HepG2 (cell line): ENCODE measurements around the gene SPAG9. TPM values are rescaled to one million over a fixed set of nuclear protein-coding genes. Genes with fewer than 3 reads are reported as not detected.
A peak's percentile ranks its signal among the peaks of the same experiment; 100 is the strongest.

Experiments used
- ATAC-seq: fragments of 200-7000 bp; cut with Tn5 transposase; 3 replicates; pipeline ENCODE4 v1.9.1; 2020; ENCODE audit warnings: mild to moderate bottlenecking, moderate library complexity
- BruUV-seq: library from RNA; stranded (reverse); fragments of 400-500 nt; replicated peaks from 2 replicates; lab custom pipeline; 2021; lab: Mats Ljungman, UMichigan
- CTCF ChIA-PET: fragments of 300-600 bp; formaldehyde crosslinking; extraction: SDS; loops from one replicate; lab custom pipeline; 2021; ENCODE audit warnings: low total read pairs, inconsistent platforms, low intra/inter-chr PET ratio; lab: Yijun Ruan, JAX
- POLR2A ChIA-PET: fragments of 350-600 bp; sonication (Branson Sonifier 250); formaldehyde crosslinking; loops from one replicate; lab custom pipeline; 2020; ENCODE audit warnings: antibody characterized with exemption, inconsistent platforms; lab: Yijun Ruan, JAX
- DNase-seq: peaks from one replicate; pipeline ENCODE4 v3.0.0-alpha.2; 2015; ENCODE audit warnings: low spot score
- FAIRE-seq: peaks from 3 replicates; lab custom pipeline; 2011; peaks lifted over from hg19 to GRCh38; lab: Jason Lieb, UNC
- H2AFZ ChIP-seq: one replicate; pipeline ENCODE4 v1.6.1; 2011; ENCODE audit warnings: low read length, inconsistent platforms
- H3K27ac ChIP-seq: fragments of 300-600 bp; 3 replicates; pipeline ENCODE4 v1.8.0; 2011; ENCODE audit warnings: mixed run types, mild to moderate bottlenecking, mixed read lengths, low read length, inconsistent platforms; ENCODE audit not compliant: insufficient read depth; ENCODE audit errors: extremely low read length
- H3K27me3 ChIP-seq, 2 experiments: fragments of 200-600 bp in 1 of 2; 2 replicates in 1 of 2; 3 replicates in 1 of 2; pipeline versions ENCODE4 v1.6.0 to v1.8.0; 2011; ENCODE audit warnings: low read length in 2 of 2, mild to moderate bottlenecking in 2 of 2, moderate library complexity in 2 of 2, inconsistent platforms in 1 of 2; ENCODE audit not compliant: insufficient read depth in 2 of 2, control insufficient read depth in 1 of 2
- H3K36me3 ChIP-seq, 2 experiments: fragments of 200-600 bp in 1 of 2; replicated peaks in 1 of 2; 2 replicates in 1 of 2; 3 replicates in 1 of 2; pipeline versions ENCODE4 v1.5.1 to v1.8.0; 2011; ENCODE audit warnings: low read length in 2 of 2, inconsistent platforms in 1 of 2; ENCODE audit not compliant: insufficient read depth in 2 of 2, control insufficient read depth in 1 of 2
- H3K4me1 ChIP-seq: 2 replicates; pipeline ENCODE4 v1.5.1; 2012; ENCODE audit warnings: low read length, inconsistent platforms; ENCODE audit not compliant: insufficient read depth
- H3K4me2 ChIP-seq: 2 replicates; pipeline ENCODE4 v1.6.0; 2011; ENCODE audit warnings: low read depth, low read length, inconsistent platforms
- H3K4me3 ChIP-seq, 3 experiments: fragments of 200-600 bp in 1 of 3; sonication (generic), shearing (Covaris generic) in 1 of 3; replicated peaks in 1 of 3; 2 replicates each; pipeline ENCODE4 v1.5.1; 2011 to 2016; ENCODE audit warnings: low read length in 3 of 3, inconsistent platforms in 2 of 3, low read depth in 2 of 3, mild to moderate bottlenecking in 2 of 3, control low read depth in 1 of 3, mixed read lengths in 1 of 3; ENCODE audit not compliant: insufficient read depth in 1 of 3
- H3K79me2 ChIP-seq: one replicate; pipeline ENCODE4 v1.6.1; 2011; ENCODE audit warnings: low read length, inconsistent platforms; ENCODE audit not compliant: insufficient read depth
- H3K9ac ChIP-seq: 2 replicates; pipeline ENCODE4 v1.6.0; 2011; ENCODE audit warnings: mild to moderate bottlenecking, low read depth, low read length, inconsistent platforms; ENCODE audit not compliant: insufficient read depth
- H3K9me3 ChIP-seq: 2 replicates; pipeline ENCODE4 v1.5.1; 2012; ENCODE audit warnings: mild to moderate bottlenecking, low read length
- H4K20me1 ChIP-seq: 2 replicates; pipeline ENCODE4 v1.6.0; 2011; ENCODE audit warnings: inconsistent platforms, mild to moderate bottlenecking, low read length, moderate library complexity; ENCODE audit not compliant: insufficient read depth
- CCAR2 ChIP-seq: fragments of 200-400 bp; formaldehyde crosslinking; optimal IDR thresholded peaks from 2 replicates; pipeline ENCODE3; 2018; ENCODE audit warnings: low read depth, mild to moderate bottlenecking, low read length, moderate library complexity
- FOXK1 ChIP-seq: sonication (generic); formaldehyde crosslinking; IDR thresholded peaks from 2 replicates; pipeline ENCODE4 v1.4.0; 2020; ENCODE audit warnings: low read depth, missing genetic modification reagents, borderline replicate concordance
- GATAD1 ChIP-seq: IDR thresholded peaks from 2 replicates; pipeline ENCODE4 v1.6.1; 2016; ENCODE audit warnings: missing genetic modification reagents, missing compliant biosample characterization
- HIVEP1 ChIP-seq: sonication (generic); formaldehyde crosslinking; IDR thresholded peaks from 2 replicates; pipeline ENCODE4 v1.4.0; 2020; ENCODE audit warnings: mild to moderate bottlenecking, missing genetic modification reagents
- HNRNPH1 ChIP-seq: fragments of 200-400 bp; formaldehyde crosslinking; optimal IDR thresholded peaks from 2 replicates; pipeline ENCODE3; 2017; ENCODE audit warnings: mild to moderate bottlenecking, low read depth, low read length
- KAT8 ChIP-seq: IDR thresholded peaks from 2 replicates; pipeline ENCODE4 v1.6.1; 2016; ENCODE audit warnings: missing genetic modification reagents, missing compliant biosample characterization
- KLF15 ChIP-seq: sonication (generic); formaldehyde crosslinking; IDR thresholded peaks from 2 replicates; pipeline ENCODE4 v1.8.1; 2023; ENCODE audit warnings: borderline replicate concordance, mild to moderate bottlenecking, inconsistent platforms, missing genetic modification reagents, mixed read lengths
- MIER3 ChIP-seq: IDR thresholded peaks from 2 replicates; pipeline ENCODE4 v1.6.1; 2016; ENCODE audit warnings: missing compliant biosample characterization, borderline replicate concordance
- PHF8 ChIP-seq: sonication (generic); formaldehyde crosslinking; IDR thresholded peaks from 2 replicates; pipeline ENCODE4 v1.5.0; 2020; ENCODE audit warnings: missing genetic modification reagents
- RFXANK ChIP-seq: IDR thresholded peaks from 2 replicates; pipeline ENCODE4 v1.6.1; 2016
- SATB2 ChIP-seq: sonication (generic); formaldehyde crosslinking; IDR thresholded peaks from 2 replicates; pipeline ENCODE4 v1.5.0; 2020; ENCODE audit warnings: missing genetic modification reagents
- ZNF816 ChIP-seq: sonication (generic); formaldehyde crosslinking; IDR thresholded peaks from 2 replicates; pipeline ENCODE4 v1.8.0; 2022; ENCODE audit warnings: missing genetic modification reagents, mild to moderate bottlenecking, borderline replicate concordance
- ZSCAN29 ChIP-seq: sonication (generic); formaldehyde crosslinking; conservative IDR thresholded peaks from 2 replicates; pipeline ENCODE4 v1.4.0; 2020; ENCODE audit warnings: mild to moderate bottlenecking, missing genetic modification reagents
- WGBS: methylation state at CpG from one replicate; pipeline ENCODE4 v1.1.6; 2017; ENCODE audit warnings: low lambda C conversion rate; 5-methylcytosine and 5-hydroxymethylcytosine counted together
- in situ Hi-C: cut with HindIII; loops from 2 replicates; pipeline ENCODE4 v1.10.0; 2017; ENCODE audit warnings: low pct_unique_long_range_greater_than_20kb; ENCODE audit not compliant: extremely low pct_ligation_motif_present
- intact Hi-C: fragments of 100-400 bp; cut with micrococcal nuclease; formaldehyde crosslinking; loops from one replicate; pipeline ENCODE4 v1.10.0; 2022; ENCODE audit not compliant: unreplicated experiment
- polyA plus RNA-seq, 8 experiments: library from polyadenylated mRNA; depleted of rRNA in 3 of 8; stranded (reverse) in 7 of 8; unstranded in 1 of 8; fragments of >200 nt; fragmentation: Illumina TruSeq in 4 of 8; extraction: Trizol in 4 of 8; gene quantifications; 2 replicates each; pipeline versions ENCODE4 v1.2.1 to v1.2.3, GENCODE V29; 2011 to 2016; ENCODE audit warnings: low read depth in 4 of 8, missing spikeins in 1 of 8, mixed read lengths in 1 of 8; ENCODE audit not compliant: insufficient read depth in 1 of 8
- total RNA-seq, 5 experiments: library from RNA; depleted of rRNA; stranded (reverse); fragments of >200 nt; fragmentation: Illumina TruSeq; extraction: Trizol; gene quantifications; 2 replicates each; pipeline ENCODE4 v1.2.3, GENCODE V29; 2016; ENCODE audit warnings: low read depth in 1 of 5
- TF ChIP-seq, protein P1 (sequence below): sonication (generic); formaldehyde crosslinking; IDR thresholded peaks from 2 replicates; pipeline ENCODE4 v1.5.1; 2020; ENCODE audit warnings: missing genetic modification reagents, mild to moderate bottlenecking, borderline replicate concordance
- TF ChIP-seq, protein P2 (sequence below): IDR thresholded peaks from 2 replicates; pipeline ENCODE4 v1.6.1; 2018; ENCODE audit warnings: missing genetic modification reagents
- TF ChIP-seq, protein P3 (sequence below): sonication (generic); formaldehyde crosslinking; IDR thresholded peaks from 2 replicates; pipeline ENCODE4 v1.5.0; 2020; ENCODE audit warnings: mild to moderate bottlenecking, missing genetic modification reagents

SPAG9 gene
- total and polyA plus RNA-seq, 2 of the 13 experiments (the other 11 are each of a cell fraction or from before 2014, with no cell fraction given), result 43.2 to 78.6 TPM

DNA sequence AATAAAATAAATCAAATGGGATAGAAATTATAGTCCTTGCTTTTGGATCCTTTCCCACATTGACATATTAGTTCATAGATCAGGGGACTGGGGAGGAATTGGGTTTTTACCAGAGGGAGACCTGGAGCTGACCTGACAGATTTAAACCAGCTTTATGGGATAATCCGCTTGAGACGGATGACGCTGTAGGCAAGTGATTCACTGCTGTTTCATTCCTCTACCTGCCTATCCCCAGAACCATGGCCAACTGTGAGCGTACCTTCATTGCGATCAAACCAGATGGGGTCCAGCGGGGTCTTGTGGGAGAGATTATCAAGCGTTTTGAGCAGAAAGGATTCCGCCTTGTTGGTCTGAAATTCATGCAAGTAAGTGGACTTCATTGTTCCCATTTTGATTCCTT lies 34.7 kb upstream of the SPAG9 start:
- peaks cover 14 to 44% of the 10 kb centered on the region in 2 experiments for H3K36me3 ChIP-seq
- no peak for DNase-seq
- intact Hi-C loops (no loop called here), in situ Hi-C loops (no loop called here)
- no TSS peak for BruUV-seq
- no peak overlapping the region for H2AFZ ChIP-seq
- ChIA-PET POLR2A (interaction anchor here (4.1 kb wide), 1 partner anchor 9 kb away, joined by 43 read pairs; the partner anchor contains the start of gene NME2), CTCF (no interaction called here)
- peaks cover 53% of the 10 kb centered on the region for H3K79me2 ChIP-seq
- no peak for FAIRE-seq
- no peak for TF ChIP-seq ZSCAN29 (CRISPR knock-in tag)
- TF ChIP-seq CCAR2, result no peak
- TF ChIP-seq PHF8, result no peak
- TF ChIP-seq HIVEP1 (CRISPR knock-in tag), result no peak
- TF ChIP-seq, protein P1, sequence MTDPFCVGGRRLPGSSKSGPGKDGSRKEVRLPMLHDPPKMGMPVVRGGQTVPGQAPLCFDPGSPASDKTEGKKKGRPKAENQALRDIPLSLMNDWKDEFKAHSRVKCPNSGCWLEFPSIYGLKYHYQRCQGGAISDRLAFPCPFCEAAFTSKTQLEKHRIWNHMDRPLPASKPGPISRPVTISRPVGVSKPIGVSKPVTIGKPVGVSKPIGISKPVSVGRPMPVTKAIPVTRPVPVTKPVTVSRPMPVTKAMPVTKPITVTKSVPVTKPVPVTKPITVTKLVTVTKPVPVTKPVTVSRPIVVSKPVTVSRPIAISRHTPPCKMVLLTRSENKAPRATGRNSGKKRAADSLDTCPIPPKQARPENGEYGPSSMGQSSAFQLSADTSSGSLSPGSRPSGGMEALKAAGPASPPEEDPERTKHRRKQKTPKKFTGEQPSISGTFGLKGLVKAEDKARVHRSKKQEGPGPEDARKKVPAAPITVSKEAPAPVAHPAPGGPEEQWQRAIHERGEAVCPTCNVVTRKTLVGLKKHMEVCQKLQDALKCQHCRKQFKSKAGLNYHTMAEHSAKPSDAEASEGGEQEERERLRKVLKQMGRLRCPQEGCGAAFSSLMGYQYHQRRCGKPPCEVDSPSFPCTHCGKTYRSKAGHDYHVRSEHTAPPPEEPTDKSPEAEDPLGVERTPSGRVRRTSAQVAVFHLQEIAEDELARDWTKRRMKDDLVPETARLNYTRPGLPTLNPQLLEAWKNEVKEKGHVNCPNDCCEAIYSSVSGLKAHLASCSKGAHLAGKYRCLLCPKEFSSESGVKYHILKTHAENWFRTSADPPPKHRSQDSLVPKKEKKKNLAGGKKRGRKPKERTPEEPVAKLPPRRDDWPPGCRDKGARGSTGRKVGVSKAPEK (CRISPR knock-in tag), result no peak
- no peak for TF ChIP-seq KAT8 (CRISPR knock-in tag)
- TF ChIP-seq GATAD1, result no peak
- TF ChIP-seq, protein P2, sequence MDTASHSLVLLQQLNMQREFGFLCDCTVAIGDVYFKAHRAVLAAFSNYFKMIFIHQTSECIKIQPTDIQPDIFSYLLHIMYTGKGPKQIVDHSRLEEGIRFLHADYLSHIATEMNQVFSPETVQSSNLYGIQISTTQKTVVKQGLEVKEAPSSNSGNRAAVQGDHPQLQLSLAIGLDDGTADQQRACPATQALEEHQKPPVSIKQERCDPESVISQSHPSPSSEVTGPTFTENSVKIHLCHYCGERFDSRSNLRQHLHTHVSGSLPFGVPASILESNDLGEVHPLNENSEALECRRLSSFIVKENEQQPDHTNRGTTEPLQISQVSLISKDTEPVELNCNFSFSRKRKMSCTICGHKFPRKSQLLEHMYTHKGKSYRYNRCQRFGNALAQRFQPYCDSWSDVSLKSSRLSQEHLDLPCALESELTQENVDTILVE (CRISPR knock-in tag), result no peak
- no peak for TF ChIP-seq FOXK1 (CRISPR knock-in tag)
- TF ChIP-seq SATB2, result no peak
- TF ChIP-seq, protein P3, sequence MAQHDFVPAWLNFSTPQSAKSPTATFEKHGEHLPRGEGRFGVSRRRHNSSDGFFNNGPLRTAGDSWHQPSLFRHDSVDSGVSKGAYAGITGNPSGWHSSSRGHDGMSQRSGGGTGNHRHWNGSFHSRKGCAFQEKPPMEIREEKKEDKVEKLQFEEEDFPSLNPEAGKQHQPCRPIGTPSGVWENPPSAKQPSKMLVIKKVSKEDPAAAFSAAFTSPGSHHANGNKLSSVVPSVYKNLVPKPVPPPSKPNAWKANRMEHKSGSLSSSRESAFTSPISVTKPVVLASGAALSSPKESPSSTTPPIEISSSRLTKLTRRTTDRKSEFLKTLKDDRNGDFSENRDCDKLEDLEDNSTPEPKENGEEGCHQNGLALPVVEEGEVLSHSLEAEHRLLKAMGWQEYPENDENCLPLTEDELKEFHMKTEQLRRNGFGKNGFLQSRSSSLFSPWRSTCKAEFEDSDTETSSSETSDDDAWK, result no peak
- no peak for TF ChIP-seq KLF15 (CRISPR knock-in tag)
- TF ChIP-seq ZNF816 (CRISPR knock-in tag), result no peak
- TF ChIP-seq RFXANK (CRISPR knock-in tag), result no peak
- no peak for TF ChIP-seq MIER3 (CRISPR knock-in tag)
- TF ChIP-seq HNRNPH1, result no peak
- H3K9me3 ChIP-seq, result no peaks in the 10 kb centered on the region
- 98% methylated on average over 8 of the region's 8 CpGs for WGBS
- peak overlapping the region; percentile 83 for H3K4me2 ChIP-seq
- H4K20me1 ChIP-seq, result no peaks in the 10 kb centered on the region
- 0 out of 6 replicates have a peak overlapping the region, but pooled peaks of 1 of the 3 experiments have one; percentile 94 for H3K4me3 ChIP-seq
- no peak overlapping the region for H3K27ac ChIP-seq
- no peaks in the 10 kb centered on the region; a peak in 1 of 5 replicates for H3K27me3 ChIP-seq
- peaks cover 39% of the 10 kb centered on the region for H3K4me1 ChIP-seq
- no peak for ATAC-seq
- 0 out of 2 replicates have a peak overlapping the region, but pooled peaks have one; percentile 6 for H3K9ac ChIP-seq
